ENCODE measurements around the gene CDC42.

CDC42 gene

GRCh38 chr1:22038036-22038435 is 14.5 kb upstream of the CDC42 start:
- DNase-seq, result no peak

GRCh38 chr1:22039594-22040285 is 12.8 kb upstream of the CDC42 start:
- DNase-seq, result peak; percentile 58

GRCh38 chr1:22040286-22040623 is 12.3 kb upstream of the CDC42 start:
- no peak for DNase-seq

- DNase-seq, result no peak
Measured at GRCh38 chr1:22041505-22041904, 11.0 kb upstream of the CDC42 start.

GRCh38 chr1:22043198-22043769 is 9.2 kb upstream of the CDC42 start:
- no peak for DNase-seq

GRCh38 chr1:22044690-22045420 is 7.7 kb upstream of the CDC42 start:
- no peak for DNase-seq

GRCh38 chr1:22045604-22046228 is 6.8 kb upstream of the CDC42 start:
- DNase-seq, result no peak

GRCh38 chr1:22048351-22049192 is 3.9 kb upstream of the CDC42 start:
- DNase-seq, result no peak

GRCh38 chr1:22050330-22050729 is 2.2 kb upstream of the CDC42 start:
- no peak for DNase-seq

- no peak for DNase-seq
Measured at GRCh38 chr1:22051607-22052114, 848 bp upstream of the CDC42 start.

- peak; percentile 68 for DNase-seq
Measured at GRCh38 chr1:22053017-22053860, 730 bp downstream of the CDC42 start.

GRCh38 chr1:22053861-22054770 is 1.6 kb downstream of the CDC42 start:
- DNase-seq, result no peak

- no peak for DNase-seq
Measured at GRCh38 chr1:22055463-22055862, 3.0 kb downstream of the CDC42 start.

GRCh38 chr1:22056043-22056442 is 3.5 kb downstream of the CDC42 start:
- no peak for DNase-seq

- no peak for DNase-seq
Measured at GRCh38 chr1:22056936-22057335, 4.4 kb downstream of the CDC42 start.

GRCh38 chr1:22057861-22058260 is 5.4 kb downstream of the CDC42 start:
- no peak for DNase-seq

- DNase-seq, result no peak
Measured at GRCh38 chr1:22064751-22065402, 12.4 kb downstream of the CDC42 start.

GRCh38 chr1:22071511-22071910 is 19.0 kb downstream of the CDC42 start:
- no peak for DNase-seq

- DNase-seq, result no peak
Measured at GRCh38 chr1:22074803-22075202, 22.3 kb downstream of the CDC42 start.

GRCh38 chr1:22075718-22076117 is 23.2 kb downstream of the CDC42 start:
- no peak for DNase-seq
